HG03039 (cell line): ENCODE results near the gene GALNTL6.
"Not testable (repeated sequence)": the region's sequence is repeated elsewhere in the genome, so short reads cannot be mapped to it uniquely, and the experiment has no call there.

Source experiments
- ATAC-seq: cut with Tn5 transposase; IDR thresholded peaks from one replicate; pipeline ENCODE4 v1.9.1; 2021; ENCODE audit warnings: mild to moderate bottlenecking, moderate library complexity; ENCODE audit not compliant: unreplicated experiment

Gene GALNTL6

GRCh38 chr4:172997217-172997609 is 1184.0 kb downstream of the GALNTL6 start:
- ATAC-seq: no peak

GRCh38 chr4:172997856-172998255 is 1184.7 kb downstream of the GALNTL6 start:
- no peak for ATAC-seq

DNA sequence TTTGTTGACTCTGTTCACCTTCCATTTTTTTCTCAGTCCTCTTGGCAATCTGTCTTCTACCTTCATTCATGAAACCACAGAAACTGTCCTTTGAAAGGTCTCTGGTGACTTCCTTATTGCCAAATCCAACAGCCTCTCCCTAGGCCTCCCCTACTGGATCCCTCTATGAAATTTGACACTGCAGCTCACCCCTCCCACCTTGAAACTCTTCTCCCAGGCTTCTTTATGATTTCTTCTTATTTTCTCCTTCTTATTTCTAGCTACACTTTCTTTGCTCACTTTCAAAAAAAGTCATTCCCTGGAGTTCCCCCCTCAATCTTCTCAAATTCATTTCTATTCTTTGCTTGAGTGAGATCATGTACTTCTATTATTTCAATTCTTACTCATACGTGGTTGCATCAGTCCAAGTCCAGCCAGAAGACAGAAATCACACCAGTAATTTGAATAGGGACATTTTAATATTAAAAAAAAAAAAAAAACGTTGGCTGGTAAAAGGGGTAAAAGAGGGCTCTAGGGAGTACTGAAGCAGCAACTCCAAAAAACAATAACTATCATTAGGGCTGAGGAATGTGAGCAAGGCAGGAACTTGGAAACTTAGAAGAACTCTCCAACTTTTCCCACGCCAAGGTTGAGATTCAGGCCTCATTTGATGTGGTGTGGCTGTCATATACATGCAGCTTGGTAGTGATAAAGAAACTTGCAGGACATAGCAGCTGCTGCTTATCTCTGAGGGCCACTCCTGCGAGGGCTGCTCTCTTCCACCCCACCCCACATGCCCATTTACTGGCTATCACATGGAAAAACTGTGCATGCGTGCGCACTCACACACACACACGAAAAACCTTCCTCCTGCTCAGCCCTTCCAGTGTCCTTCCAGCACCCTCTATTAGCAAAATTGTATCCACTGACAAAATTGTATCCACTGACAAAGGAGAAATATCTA is 1185.6 kb downstream of the GALNTL6 start:
- no peak for ATAC-seq

DNA sequence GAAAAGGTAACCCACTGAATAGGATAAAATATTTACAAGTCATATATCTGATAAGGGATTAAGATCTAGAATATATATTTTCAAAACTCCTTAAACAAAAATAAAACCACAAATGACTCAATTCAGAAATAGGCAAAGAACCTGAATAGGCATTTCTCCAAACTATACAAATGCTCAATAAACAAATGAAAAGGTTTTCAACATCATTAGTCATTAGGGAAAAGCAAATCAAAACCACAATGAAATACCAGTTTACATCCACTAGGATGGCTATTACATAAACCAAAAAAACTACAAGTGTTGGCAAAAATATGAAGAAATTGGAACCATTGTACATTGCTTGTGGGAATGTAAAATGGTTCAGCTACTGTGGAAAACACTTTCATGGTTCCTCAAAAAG is 1188.4 kb downstream of the GALNTL6 start:
- no peak for ATAC-seq

DNA sequence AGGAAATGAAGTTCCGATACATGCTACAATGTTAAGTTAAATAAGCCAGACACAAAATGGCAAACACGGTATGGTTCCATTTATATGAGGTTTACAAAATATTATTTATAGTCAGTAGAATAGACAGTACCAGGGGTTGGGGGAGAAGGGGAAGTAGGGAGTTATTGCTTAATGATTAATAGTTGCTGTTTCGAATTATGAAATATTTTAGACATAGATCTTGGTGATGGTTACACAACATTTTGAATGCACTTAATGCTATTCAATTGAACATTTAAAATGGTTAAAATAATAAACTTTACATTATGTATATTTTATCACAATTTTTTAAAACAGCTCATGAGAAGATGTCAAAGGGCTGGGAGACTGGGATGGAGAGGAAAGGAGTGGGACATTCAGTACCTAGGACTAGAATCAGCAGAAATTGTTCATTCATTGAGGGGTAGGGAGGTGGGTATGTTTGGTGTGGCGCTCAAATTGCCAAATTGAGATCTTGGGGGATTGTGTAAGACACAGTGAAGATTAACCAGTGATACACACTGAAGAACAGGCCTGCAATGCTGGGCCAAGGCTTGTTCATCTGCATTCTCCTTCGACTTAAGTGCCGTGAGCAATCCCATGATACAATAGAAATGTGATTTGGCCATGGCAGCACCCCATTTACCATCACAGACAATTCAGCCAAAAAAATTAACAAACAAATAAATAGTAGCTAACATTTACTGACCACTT is 1189.8 kb downstream of the GALNTL6 start:
- no peak for ATAC-seq

DNA sequence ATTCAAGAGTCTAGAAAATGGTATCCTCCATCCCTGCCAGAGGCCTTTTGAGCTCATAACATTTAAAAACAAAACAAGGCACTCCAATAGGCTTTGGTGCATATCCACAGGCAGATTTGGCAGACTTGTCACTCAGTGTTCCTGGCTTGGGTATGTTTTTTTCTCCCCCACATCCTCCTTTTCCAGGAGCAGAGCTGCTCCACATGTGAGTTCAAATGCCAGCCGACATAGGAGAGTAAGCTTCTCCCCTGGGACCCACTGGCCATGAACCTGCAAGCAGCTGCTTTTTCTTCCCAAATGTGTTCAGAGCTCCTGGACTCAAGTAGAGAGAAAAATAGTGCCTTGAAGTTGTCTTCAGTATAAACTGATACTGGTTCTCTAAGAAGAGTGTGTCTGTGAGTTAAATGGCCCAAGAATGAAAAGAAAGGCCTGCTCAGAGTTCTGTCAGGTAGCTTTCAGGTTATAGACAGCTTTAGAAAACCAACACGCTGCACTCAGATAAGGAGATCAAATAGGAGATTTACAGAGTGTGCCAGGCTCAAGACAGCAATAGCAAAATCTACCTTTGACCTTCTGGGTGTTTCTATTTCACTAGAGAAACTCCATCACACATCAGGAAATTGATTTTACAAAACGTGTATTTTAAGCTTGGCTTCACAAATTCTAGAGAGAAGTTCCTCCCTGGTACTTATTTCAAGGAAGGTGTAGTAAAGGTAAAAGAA is 1192.9 kb downstream of the GALNTL6 start:
- no peak for ATAC-seq

- ATAC-seq: no peak
Observed at GRCh38 chr4:173008436-173008835, 1195.2 kb downstream of the GALNTL6 start.

GRCh38 chr4:173009129-173009823 is 1196.1 kb downstream of the GALNTL6 start:
- ATAC-seq: no peak

- ATAC-seq: no peak
Observed at GRCh38 chr4:173012608-173013007, 1199.4 kb downstream of the GALNTL6 start.

DNA sequence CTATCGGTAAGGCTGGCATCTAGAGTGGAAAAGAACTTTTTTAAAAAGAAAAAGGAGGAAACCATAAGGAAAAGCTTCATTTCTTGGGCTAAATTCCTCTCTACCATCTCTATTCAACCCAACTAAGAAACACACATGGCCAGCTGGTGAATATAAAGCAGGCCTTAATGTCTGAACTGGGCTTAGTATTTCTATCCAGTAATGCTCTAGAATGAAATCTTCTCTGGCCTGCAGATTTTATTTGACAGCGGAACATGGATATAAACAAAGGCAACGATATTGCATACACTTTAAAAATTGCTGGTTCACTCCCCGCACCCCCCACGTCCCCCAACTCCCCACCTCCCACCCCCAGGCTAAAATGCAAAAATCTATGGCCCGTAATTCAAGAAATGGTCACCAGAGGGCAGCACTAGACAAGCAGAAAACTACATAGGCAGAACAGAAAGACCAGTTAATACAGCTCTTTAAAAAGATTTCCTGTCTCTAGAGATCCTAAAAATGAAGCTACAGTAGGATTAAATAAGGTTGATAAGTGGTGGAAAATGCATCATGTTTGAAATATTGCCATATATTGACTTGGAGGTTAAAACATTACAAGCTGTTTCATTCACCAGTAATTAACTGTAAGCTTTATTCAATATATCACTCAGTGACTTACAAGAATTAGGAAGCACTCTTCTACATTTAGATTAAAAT is 1200.2 kb downstream of the GALNTL6 start:
- ATAC-seq: no peak

DNA sequence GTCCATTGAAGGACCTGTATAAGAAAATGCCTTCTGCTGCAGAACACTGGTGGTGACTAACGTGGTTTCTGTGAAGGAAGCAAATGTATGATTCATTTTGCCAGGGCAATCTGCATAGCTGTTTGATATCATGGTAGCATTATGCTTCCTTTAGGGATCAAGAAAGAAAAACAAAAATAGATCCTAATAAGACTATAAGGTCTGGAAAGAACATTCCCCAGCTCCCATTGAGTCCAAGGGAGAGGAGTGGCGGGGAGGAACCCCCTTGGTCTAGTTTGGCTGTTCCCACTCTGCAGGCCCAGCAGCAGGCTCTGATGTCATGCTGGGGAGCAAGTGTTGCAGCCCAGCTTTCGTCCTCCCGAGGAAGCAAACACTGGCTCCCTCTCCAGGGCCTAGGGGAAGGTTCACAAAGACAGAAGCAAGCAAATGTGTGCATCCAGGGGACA is 1200.9 kb downstream of the GALNTL6 start:
- no peak for ATAC-seq

DNA sequence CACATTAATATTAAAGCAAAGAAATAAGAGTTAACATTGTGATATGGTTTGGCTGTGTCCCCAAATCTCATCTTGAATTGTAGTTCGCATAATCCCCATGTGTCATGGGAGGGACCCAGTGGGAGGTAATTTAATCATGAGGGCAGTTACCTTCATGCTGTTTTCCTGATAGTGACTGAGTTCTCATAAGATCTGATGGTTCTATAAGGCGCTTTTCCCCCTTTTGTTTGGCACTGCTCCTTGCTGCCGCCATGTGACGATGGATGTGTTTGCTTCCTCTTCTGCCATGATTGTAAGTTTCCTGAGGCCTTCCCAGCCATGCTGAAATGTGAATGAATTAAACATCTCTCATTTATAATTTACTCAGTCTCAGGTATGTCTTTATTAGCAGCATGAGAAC is 1201.6 kb downstream of the GALNTL6 start:
- ATAC-seq: no peak

GRCh38 chr4:173017802-173018201 is 1204.6 kb downstream of the GALNTL6 start:
- no peak for ATAC-seq

DNA sequence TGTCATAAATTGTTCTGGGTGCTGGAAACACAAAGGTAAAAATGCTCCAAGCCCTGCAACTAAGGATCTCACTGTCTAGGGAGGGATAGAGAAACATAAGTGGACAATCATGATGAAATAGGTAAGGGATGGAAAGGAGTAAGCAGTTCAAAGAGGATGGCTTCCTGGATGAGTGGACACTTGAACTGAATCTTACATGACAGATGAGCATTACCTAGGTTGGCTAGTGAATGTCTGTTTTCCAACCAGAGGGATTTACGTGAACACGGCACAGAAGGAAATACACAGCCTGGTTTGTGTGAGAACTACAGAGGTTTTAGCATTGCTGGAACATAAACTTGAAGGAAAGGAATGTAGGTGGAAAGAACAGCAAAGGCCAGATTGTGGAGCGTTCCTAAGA is 1205.2 kb downstream of the GALNTL6 start:
- ATAC-seq: no peak

- ATAC-seq: no peak
Observed at GRCh38 chr4:173019664-173020063, 1206.5 kb downstream of the GALNTL6 start.

- not testable (repeated sequence) for ATAC-seq
Observed at GRCh38 chr4:173021746-173022573, 1208.8 kb downstream of the GALNTL6 start.

DNA sequence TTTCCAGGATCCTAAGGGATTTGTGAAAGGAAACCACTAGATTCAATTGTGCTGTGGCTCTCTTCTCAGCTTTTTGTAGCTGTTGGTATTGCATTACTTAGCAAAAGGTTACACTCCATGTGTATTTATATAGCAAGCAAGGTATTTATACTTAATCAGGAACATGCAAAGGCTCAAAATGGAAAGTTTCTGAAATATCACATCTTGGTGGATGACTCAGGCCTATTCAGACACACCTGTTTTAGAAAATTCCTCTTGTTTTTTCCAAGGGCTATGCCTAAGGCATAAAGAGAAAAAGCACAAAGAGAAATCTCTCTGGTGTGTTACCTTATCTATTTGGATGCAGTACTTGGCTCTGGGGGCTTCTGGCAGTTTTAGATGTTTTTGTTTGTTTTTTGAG is 1211.0 kb downstream of the GALNTL6 start:
- no peak for ATAC-seq

GRCh38 chr4:173025131-173025530 is 1211.9 kb downstream of the GALNTL6 start:
- ATAC-seq: peak; percentile 78

- no peak for ATAC-seq
Observed at GRCh38 chr4:173037242-173037641, 1224.0 kb downstream of the GALNTL6 start.
